HEK293 (cell line): ENCODE results near the gene DHRS2.

Source experiments
- BCL11A ChIP-seq: fragments of 450-650 bp; formaldehyde crosslinking; IDR thresholded peaks from 2 replicates; pipeline ENCODE4 v1.5.1; 2016; ENCODE audit warnings: low read depth, missing biosample characterization, missing genetic modification characterization
- CTCF ChIP-seq: fragments of 450-650 bp; formaldehyde crosslinking; IDR thresholded peaks from 2 replicates; pipeline ENCODE4 v1.5.1; 2016; ENCODE audit warnings: missing biosample characterization, missing genetic modification characterization
- ELK4 ChIP-seq: IDR thresholded peaks from 2 replicates; pipeline ENCODE4 v1.6.1; 2011; ENCODE audit warnings: mild to moderate bottlenecking, low read depth, low read length, borderline replicate concordance
- KLF8 ChIP-seq: fragments of 450-650 bp; formaldehyde crosslinking; IDR thresholded peaks from 2 replicates; pipeline ENCODE4 v1.5.1; 2016; ENCODE audit warnings: missing biosample characterization, missing genetic modification characterization
- SP2 ChIP-seq: fragments of 450-650 bp; formaldehyde crosslinking; IDR thresholded peaks from 2 replicates; pipeline ENCODE4 v1.5.1; 2016; ENCODE audit warnings: missing biosample characterization, missing genetic modification characterization
- ZNF112 ChIP-seq: fragments of 450-650 bp; formaldehyde crosslinking; IDR thresholded peaks from 2 replicates; pipeline ENCODE4 v1.5.0; 2017; ENCODE audit warnings: missing biosample characterization, missing genetic modification characterization
- ZNF174 ChIP-seq: fragments of 450-650 bp; formaldehyde crosslinking; IDR thresholded peaks from 2 replicates; pipeline ENCODE4 v1.5.0; 2017; ENCODE audit warnings: missing biosample characterization, mild to moderate bottlenecking, missing genetic modification characterization
- ZNF19 ChIP-seq: fragments of 450-650 bp; formaldehyde crosslinking; IDR thresholded peaks from 2 replicates; pipeline ENCODE4; 2016; ENCODE audit warnings: missing biosample characterization, missing genetic modification characterization, low read depth
- ZNF350 ChIP-seq: fragments of 450-650 bp; formaldehyde crosslinking; IDR thresholded peaks from 2 replicates; pipeline ENCODE4 v1.5.0; 2017; ENCODE audit warnings: missing biosample characterization, mild to moderate bottlenecking, missing genetic modification characterization
- ZNF561 ChIP-seq: fragments of 450-650 bp; IDR thresholded peaks from 2 replicates; pipeline ENCODE4 v1.5.1; 2018; ENCODE audit warnings: missing biosample characterization, missing genetic modification characterization, borderline replicate concordance
- ZNF571 ChIP-seq: fragments of 450-650 bp; formaldehyde crosslinking; IDR thresholded peaks from 2 replicates; pipeline ENCODE4 v1.5.0; 2017; ENCODE audit warnings: missing biosample characterization, missing genetic modification characterization
- ZNF645 ChIP-seq: fragments of 450-650 bp; formaldehyde crosslinking; IDR thresholded peaks from 2 replicates; pipeline ENCODE4; 2016; ENCODE audit warnings: missing biosample characterization, missing genetic modification characterization

DNA sequence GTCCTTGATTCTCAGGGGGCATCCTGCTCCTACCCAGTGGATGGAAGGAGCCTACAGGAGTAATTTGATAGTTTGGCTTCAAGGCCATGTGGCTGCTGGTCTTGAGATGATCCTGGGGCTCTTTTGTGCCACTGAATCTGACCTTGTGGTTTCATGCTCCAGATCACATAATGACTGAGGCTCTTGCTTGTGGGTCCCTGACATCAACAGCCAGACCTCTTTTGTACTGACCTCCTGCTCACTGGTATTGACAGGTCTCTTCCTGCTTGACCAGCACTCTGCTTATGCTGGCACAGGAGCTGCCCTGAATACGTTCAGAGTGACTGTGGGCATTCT, 34.4 kb upstream of the DHRS2 start:
- no peak for TF ChIP-seq ELK4
- TF ChIP-seq ZNF561, result no peak
- no peak for TF ChIP-seq ZNF174 (tag by site-specific recombination)
- no peak for TF ChIP-seq CTCF (tag by site-specific recombination)
- no peak for TF ChIP-seq BCL11A (tag by site-specific recombination)
- TF ChIP-seq SP2, result no peak
- no peak for TF ChIP-seq ZNF350 (tag by site-specific recombination)
- no peak for TF ChIP-seq ZNF571 (tag by site-specific recombination)
- TF ChIP-seq ZNF19 (tag by site-specific recombination), result no peak
- no peak for TF ChIP-seq KLF8 (tag by site-specific recombination)
- TF ChIP-seq ZNF112 (tag by site-specific recombination), result no peak
- no peak for TF ChIP-seq ZNF645 (tag by site-specific recombination)
